ENCODE data around the gene AARS2.

GRCh38 chr6:44292661-44293365, 20.3 kb downstream of the AARS2 start:
- TF ChIP-seq, protein P1, sequence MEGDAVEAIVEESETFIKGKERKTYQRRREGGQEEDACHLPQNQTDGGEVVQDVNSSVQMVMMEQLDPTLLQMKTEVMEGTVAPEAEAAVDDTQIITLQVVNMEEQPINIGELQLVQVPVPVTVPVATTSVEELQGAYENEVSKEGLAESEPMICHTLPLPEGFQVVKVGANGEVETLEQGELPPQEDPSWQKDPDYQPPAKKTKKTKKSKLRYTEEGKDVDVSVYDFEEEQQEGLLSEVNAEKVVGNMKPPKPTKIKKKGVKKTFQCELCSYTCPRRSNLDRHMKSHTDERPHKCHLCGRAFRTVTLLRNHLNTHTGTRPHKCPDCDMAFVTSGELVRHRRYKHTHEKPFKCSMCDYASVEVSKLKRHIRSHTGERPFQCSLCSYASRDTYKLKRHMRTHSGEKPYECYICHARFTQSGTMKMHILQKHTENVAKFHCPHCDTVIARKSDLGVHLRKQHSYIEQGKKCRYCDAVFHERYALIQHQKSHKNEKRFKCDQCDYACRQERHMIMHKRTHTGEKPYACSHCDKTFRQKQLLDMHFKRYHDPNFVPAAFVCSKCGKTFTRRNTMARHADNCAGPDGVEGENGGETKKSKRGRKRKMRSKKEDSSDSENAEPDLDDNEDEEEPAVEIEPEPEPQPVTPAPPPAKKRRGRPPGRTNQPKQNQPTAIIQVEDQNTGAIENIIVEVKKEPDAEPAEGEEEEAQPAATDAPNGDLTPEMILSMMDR (conservative IDR thresholded peaks at IDR 0.05 in 1 of 2, IDR thresholded peaks at IDR 0.05 in 1 of 2; ENCODE audit: low read depth in 1 of 2, low read length in 2 of 2): no peak
- TF ChIP-seq EZH2 (IDR thresholded peaks at IDR 0.05; ENCODE audit: low read length, missing control alignments): no peak

All from fibroblast of lung (primary cell).